Mammary epithelial cell (primary cell): ENCODE results near the gene MAPK9.

Experiments used
- EZH2 ChIP-seq: IDR thresholded peaks from 2 replicates; pipeline ENCODE4 v1.6.1; 2012; ENCODE audit warnings: low read length, inconsistent platforms, borderline replicate concordance
- TF ChIP-seq, protein P1 (sequence below), 2 donors: IDR thresholded peaks in 1 of 2; conservative IDR thresholded peaks in 1 of 2; 2 replicates each; pipeline ENCODE4 v1.5.1; 2011 to 2012; ENCODE audit warnings: inconsistent platforms in 2 of 2, low read length in 2 of 2, mild to moderate bottlenecking in 2 of 2, control low read depth in 1 of 2, low read depth in 1 of 2; ENCODE audit not compliant: insufficient read depth in 1 of 2; ENCODE audit errors: extremely low read depth in 1 of 2

DNA sequence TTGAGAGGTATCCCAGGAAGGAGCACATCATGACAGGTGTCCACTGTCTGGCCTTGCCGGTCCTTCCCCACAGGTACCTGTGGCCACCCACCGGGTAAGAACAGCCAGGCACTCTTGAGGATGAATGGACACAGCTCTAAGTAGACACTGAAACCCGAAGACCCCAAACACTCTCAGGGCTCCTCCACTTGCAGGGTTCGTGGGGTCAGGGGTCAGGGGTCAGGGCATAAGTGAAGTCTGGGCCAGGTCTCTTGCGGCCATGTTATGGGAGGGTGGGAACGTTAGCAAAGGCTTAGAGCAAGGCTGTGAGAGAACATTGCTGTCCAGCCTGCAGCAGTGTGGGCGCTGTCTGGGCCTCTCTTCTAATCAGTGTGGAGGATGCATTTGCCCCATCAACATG, 40.0 kb downstream of the MAPK9 start:
- TF ChIP-seq, protein P1, sequence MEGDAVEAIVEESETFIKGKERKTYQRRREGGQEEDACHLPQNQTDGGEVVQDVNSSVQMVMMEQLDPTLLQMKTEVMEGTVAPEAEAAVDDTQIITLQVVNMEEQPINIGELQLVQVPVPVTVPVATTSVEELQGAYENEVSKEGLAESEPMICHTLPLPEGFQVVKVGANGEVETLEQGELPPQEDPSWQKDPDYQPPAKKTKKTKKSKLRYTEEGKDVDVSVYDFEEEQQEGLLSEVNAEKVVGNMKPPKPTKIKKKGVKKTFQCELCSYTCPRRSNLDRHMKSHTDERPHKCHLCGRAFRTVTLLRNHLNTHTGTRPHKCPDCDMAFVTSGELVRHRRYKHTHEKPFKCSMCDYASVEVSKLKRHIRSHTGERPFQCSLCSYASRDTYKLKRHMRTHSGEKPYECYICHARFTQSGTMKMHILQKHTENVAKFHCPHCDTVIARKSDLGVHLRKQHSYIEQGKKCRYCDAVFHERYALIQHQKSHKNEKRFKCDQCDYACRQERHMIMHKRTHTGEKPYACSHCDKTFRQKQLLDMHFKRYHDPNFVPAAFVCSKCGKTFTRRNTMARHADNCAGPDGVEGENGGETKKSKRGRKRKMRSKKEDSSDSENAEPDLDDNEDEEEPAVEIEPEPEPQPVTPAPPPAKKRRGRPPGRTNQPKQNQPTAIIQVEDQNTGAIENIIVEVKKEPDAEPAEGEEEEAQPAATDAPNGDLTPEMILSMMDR (conservative IDR thresholded peaks at IDR 0.05 in 1 of 2, IDR thresholded peaks at IDR 0.05 in 1 of 2; ENCODE audit: extremely low read depth in 1 of 2, insufficient read depth in 1 of 2, low read depth in 1 of 2, low read length in 2 of 2) = no peak
- TF ChIP-seq EZH2 = no peak
